ENCODE results near the gene GPS2. TPM values are rescaled to one million over a fixed set of nuclear protein-coding genes. Genes with fewer than 3 reads are reported as not detected.

The GPS2 gene
- total RNA-seq, 2 experiments from 2014 or later, result 69.8 to 74.7 TPM

Other genes starting within 250 kb of the GPS2 start
- not detected for gene CLEC10A, start 235.1 kb downstream of the GPS2 start, total RNA-seq
- gene ASGR2, start 200.5 kb downstream of the GPS2 start, total RNA-seq, result not detected
- gene ASGR1, start 136.0 kb downstream of the GPS2 start, total RNA-seq, result under 1 TPM; 0.60 to 0.73 TPM
- gene DLG4, start 95.5 kb downstream of the GPS2 start, total RNA-seq, result 1 to 10 TPM; 5.2 to 5.3 TPM
- 100 to 1,000 TPM; 364 to 370 TPM for gene ACADVL, start 95.4 kb downstream of the GPS2 start, total RNA-seq
- 10 to 100 TPM; 47.2 to 49.1 TPM for gene DVL2, start 80.8 kb downstream of the GPS2 start, total RNA-seq
- gene PHF23, start 75.9 kb downstream of the GPS2 start, total RNA-seq, result 10 to 100 TPM; 45.9 to 53.1 TPM
- 100 to 1,000 TPM; 303 to 313 TPM for gene GABARAP, start 72.9 kb downstream of the GPS2 start, total RNA-seq
- gene CTDNEP1, start 63.6 kb downstream of the GPS2 start, total RNA-seq, result 100 to 1,000 TPM; 170 to 175 TPM
- 10 to 100 TPM; 40.4 to 42.1 TPM for gene ELP5, start 63.1 kb downstream of the GPS2 start, total RNA-seq
- gene CLDN7, start 52.9 kb downstream of the GPS2 start, total RNA-seq, result under 1 TPM; 0.15 to 0.80 TPM
- not detected for gene SLC2A4, start 33.6 kb downstream of the GPS2 start, total RNA-seq
- gene YBX2, start 20.7 kb downstream of the GPS2 start, total RNA-seq, result 1 to 10 TPM; 1.5 to 1.6 TPM
- 100 to 1,000 TPM; 419 to 420 TPM for gene EIF5A, start 7.7 kb downstream of the GPS2 start, total RNA-seq
- gene NEURL4, start 14.0 kb upstream of the GPS2 start, total RNA-seq, result 10 to 100 TPM; 28.4 to 31.2 TPM
- 100 to 1,000 TPM; 682 to 709 TPM for gene ACAP1, start 21.2 kb upstream of the GPS2 start, total RNA-seq
- 1 to 10 TPM; 5.8 to 5.9 TPM for gene KCTD11, start 36.8 kb upstream of the GPS2 start, total RNA-seq
- gene TMEM95, start 39.8 kb upstream of the GPS2 start, total RNA-seq, result not detected
- gene TNK1, start 65.7 kb upstream of the GPS2 start, total RNA-seq, result under 1 TPM; 0.25 to 0.86 TPM
- gene PLSCR3, start 79.2 kb upstream of the GPS2 start, total RNA-seq, result 100 to 1,000 TPM; 149 to 156 TPM
- 10 to 100 TPM; 73.2 to 77.0 TPM for gene TMEM256, start 88.7 kb upstream of the GPS2 start, total RNA-seq
- 1 to 10 TPM; 3.2 to 3.7 TPM for gene NLGN2, start 92.5 kb upstream of the GPS2 start, total RNA-seq
- not detected for gene SPEM1, start 105.0 kb upstream of the GPS2 start, total RNA-seq
- not detected for gene SPEM2, start 110.3 kb upstream of the GPS2 start, total RNA-seq
- not detected for gene SPEM3, start 113.5 kb upstream of the GPS2 start, total RNA-seq
- 10 to 100 TPM; 18.0 TPM for gene TMEM102, start 120.1 kb upstream of the GPS2 start, total RNA-seq
- 10 to 100 TPM in 1 of 2 experiments, 1 to 10 TPM in 1; 8.9 to 10.8 TPM for gene FGF11, start 124.2 kb upstream of the GPS2 start, total RNA-seq
- 10 to 100 TPM; 13.0 to 14.6 TPM for gene CHRNB1, start 129.7 kb upstream of the GPS2 start, total RNA-seq
- gene ZBTB4, start 164.3 kb upstream of the GPS2 start, total RNA-seq, result 10 to 100 TPM; 27.4 to 27.9 TPM
- not detected for gene SLC35G6, start 166.1 kb upstream of the GPS2 start, total RNA-seq
- 100 to 1,000 TPM; 169 to 172 TPM for gene POLR2A, start 169.0 kb upstream of the GPS2 start, total RNA-seq
- 10 to 100 TPM; 79.8 to 86.7 TPM for gene TNFSF12, start 233.7 kb upstream of the GPS2 start, total RNA-seq
- 1 to 10 TPM; 1.8 to 2.0 TPM for gene TNFSF13, start 243.4 kb upstream of the GPS2 start, total RNA-seq
- 10 to 100 TPM; 37.6 to 39.9 TPM for gene SENP3, start 246.6 kb upstream of the GPS2 start, total RNA-seq